Measurements from ENCODE around the gene PJA2. TPM values are rescaled to one million over a fixed set of nuclear protein-coding genes. Genes with fewer than 3 reads are reported as not detected.
"Not testable (repeated sequence)": the region's sequence is repeated elsewhere in the genome, so short reads cannot be mapped to it uniquely, and the experiment has no call there.

Gene PJA2
- total RNA-seq, 2 experiments from 2014 or later: 55.4 to 55.6 TPM

DNA sequence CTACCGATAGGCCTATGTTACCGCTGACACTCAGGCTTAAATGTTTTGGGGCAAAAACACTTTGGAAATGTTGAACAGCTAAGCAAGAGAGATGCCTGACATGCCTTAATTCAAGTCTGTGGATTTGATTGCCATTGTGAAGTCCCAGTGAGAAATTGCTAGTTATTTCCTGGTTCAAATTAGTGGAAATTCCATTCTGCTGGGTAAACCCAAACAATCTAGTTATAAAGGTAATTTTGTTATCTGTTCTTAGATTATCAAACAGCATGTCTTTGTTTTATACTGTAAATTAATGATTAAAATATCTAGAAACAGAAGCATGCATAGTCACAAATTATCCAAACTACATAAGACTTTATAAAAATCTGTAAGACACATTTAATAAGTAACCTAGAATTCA, 96.6 kb downstream of the PJA2 start:
- Mint-ChIP-seq H3K4me1 (no peaks in the 10 kb centered on the region), H3K27ac (no peak overlapping the region), H3K36me3 (no peaks in the 10 kb centered on the region), H3K9me3 (no peaks in the 10 kb centered on the region), H3K4me3 (no peak overlapping the region), H3K27me3 (no peaks in the 10 kb centered on the region)
- DNase-seq: no peak

DNA sequence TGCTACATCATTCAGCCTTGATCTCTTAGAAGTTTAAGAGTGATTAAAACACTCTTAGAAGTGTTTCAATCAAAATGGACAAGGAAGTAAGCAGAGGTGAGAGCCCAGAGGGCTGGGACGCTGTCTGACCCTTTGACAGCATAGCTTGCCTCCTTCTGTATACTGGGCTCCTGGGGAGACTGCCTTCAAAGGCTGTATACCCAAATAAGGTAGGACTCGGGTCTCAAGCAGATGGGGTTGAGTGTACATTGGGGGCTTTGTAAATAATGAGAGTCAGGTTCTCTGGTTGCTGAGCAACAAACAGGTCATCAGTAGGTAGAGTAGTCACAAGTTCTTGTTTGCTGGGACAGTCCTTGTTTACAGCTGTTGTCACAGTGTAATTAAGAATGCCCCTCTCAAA, 97.1 kb downstream of the PJA2 start:
- Mint-ChIP-seq H3K9me3 (no peaks in the 10 kb centered on the region), H3K36me3 (no peaks in the 10 kb centered on the region), H3K4me1 (no peaks in the 10 kb centered on the region), H3K4me3 (no peak overlapping the region), H3K27ac (no peak overlapping the region), H3K27me3 (no peaks in the 10 kb centered on the region)
- DNase-seq: no peak

DNA sequence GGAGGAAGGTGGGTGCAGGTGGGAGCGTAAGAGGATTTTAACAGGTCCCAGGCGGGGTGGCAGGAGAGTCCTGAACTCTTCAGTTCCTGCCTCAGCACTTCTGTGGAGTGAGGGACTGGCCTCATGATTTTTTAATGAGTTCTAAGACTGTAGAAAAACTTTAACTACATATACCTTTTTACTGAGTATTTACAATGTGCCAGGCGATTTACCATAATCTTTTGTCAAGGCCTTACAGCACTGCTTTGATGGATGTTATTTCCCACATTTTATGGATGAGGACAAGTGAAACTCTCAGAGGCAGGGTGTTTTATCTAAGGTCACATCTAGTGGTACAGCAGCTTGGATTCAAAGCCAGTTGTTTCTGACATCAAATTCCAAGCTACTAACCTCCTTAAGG, 99.5 kb downstream of the PJA2 start:
- Mint-ChIP-seq H3K9me3 (no peaks in the 10 kb centered on the region), H3K4me1 (no peaks in the 10 kb centered on the region), H3K4me3 (no peak overlapping the region), H3K36me3 (no peaks in the 10 kb centered on the region), H3K27ac (no peak overlapping the region), H3K27me3 (no peaks in the 10 kb centered on the region)
- DNase-seq: no peak

DNA sequence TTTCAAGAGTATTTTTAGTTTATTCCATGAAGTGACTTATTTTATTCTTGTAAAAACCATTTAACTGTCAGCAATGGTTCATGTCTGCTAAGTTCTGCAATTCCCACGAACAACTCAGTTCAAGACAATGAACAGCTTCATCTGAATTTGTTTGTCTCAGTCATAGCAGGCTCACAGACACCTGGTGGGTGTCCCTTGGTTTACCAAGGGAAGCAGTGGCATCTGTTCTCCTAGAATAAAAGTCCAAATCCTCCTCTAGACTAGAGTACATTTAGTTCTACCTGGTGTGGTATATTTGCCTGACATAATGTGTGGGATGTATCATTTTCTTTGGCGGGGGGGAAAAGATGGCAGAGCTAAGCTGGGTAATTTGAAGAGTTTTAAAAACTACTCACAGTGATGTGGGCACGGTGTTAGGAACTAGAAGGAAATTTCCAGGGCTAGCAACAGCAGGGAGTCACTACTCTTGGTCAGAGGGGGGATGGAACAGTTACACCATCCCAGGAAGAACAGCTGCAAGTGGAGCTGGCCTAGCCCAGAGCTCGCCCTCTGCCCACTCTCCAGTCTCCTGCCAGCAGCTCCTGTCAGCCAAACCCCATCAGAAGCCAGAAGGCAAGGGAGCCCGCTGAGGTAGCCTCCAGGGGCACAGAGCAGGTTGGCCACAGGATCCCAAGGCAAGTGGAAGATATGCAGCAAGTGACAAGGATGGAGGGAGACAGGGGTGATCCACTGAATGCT, 100.3 kb downstream of the PJA2 start:
- Mint-ChIP-seq H3K27ac (no peak overlapping the region), H3K4me3 (no peak overlapping the region), H3K9me3 (no peaks in the 10 kb centered on the region), H3K36me3 (no peaks in the 10 kb centered on the region), H3K27me3 (no peaks in the 10 kb centered on the region), H3K4me1 (no peaks in the 10 kb centered on the region)
- DNase-seq: no peak

DNA sequence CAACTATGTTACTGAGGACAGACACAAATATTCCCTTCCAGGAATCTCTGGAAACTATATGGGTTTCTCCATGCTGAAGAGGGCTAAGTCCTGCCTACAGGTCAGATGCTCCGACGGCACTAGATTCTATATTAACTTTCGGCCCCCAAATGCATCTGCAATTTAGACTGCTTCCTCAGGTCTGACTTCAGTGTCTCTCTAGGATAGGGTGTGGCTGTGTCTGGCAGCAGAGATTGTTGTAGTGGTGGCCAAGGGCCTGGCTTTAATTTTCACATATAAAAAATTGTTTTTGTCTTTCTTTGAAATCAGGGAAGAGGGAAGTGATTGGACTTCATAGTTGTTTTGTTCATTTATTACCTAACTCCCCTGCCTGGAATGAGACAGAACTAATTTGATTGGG, 101.8 kb downstream of the PJA2 start:
- no peak for DNase-seq
- Mint-ChIP-seq H3K27me3 (no peaks in the 10 kb centered on the region), H3K36me3 (no peaks in the 10 kb centered on the region), H3K4me1 (no peaks in the 10 kb centered on the region), H3K9me3 (no peaks in the 10 kb centered on the region), H3K27ac (no peak overlapping the region), H3K4me3 (no peak overlapping the region)

DNA sequence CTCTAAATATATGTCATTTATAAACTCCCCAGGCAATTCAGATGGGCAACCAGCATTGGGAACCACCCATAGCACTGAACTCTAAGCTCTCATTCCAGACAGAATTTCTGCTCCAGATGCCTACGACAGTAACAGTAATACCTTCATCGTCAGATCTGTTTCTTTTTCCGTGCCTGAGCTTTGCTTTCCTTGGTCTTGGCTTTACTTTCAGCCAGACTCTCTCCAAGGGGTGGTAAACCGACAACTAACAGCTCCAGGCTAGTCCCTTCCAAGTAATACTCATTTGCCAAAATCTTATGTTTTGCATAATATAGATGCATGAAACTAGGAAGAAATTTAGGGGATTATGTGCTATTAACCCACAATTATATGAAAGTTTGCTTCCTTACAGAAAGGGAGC, 102.3 kb downstream of the PJA2 start:
- Mint-ChIP-seq H3K36me3 (no peaks in the 10 kb centered on the region), H3K9me3 (no peaks in the 10 kb centered on the region), H3K27ac (no peak overlapping the region), H3K4me1 (no peaks in the 10 kb centered on the region), H3K27me3 (no peaks in the 10 kb centered on the region), H3K4me3 (no peak overlapping the region)
- DNase-seq: no peak

DNA sequence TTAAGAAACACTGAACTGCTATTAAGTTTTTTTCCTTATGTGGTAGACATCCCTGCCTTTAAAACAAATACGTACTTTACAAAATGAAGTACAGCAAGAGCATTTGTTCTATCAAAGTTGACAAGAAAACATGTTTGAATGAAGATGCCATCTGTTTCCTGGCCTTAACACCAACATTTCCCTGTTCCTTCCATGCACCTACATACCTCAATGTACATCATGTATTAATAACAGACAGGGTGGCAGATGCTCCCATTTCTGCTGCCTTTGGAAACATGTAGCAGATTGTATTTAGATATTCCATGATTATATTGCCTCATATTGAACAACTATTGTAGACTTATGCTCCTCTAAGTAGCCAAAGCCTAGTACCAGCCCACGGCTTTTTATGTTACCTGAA, 104.4 kb downstream of the PJA2 start:
- Mint-ChIP-seq H3K36me3 (no peaks in the 10 kb centered on the region), H3K4me1 (no peaks in the 10 kb centered on the region), H3K27ac (no peak overlapping the region), H3K4me3 (no peak overlapping the region), H3K9me3 (no peaks in the 10 kb centered on the region), H3K27me3 (no peaks in the 10 kb centered on the region)
- no peak for DNase-seq

DNA sequence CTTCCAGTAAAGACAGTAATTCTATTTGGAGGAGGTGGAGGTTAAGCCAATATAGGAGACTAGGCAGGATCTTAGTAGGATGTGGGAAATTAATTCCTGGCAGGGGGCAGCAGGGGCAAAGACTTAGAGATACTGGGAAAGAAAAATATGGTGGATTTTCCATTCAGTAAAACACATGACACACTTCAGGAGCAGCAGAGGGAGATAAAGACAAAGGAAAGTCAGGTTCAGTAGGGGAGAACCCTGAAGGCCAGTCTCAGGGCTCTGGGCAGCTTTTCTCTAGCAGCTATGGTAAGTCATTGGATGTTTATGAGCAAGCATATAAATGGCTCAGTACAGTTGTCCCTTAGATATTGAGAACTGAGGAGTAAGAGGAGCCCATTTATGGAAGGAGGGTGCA, 105.5 kb downstream of the PJA2 start:
- Mint-ChIP-seq H3K4me3 (no peak overlapping the region), H3K27ac (no peak overlapping the region), H3K4me1 (no peaks in the 10 kb centered on the region), H3K27me3 (no peaks in the 10 kb centered on the region), H3K9me3 (no peaks in the 10 kb centered on the region), H3K36me3 (no peaks in the 10 kb centered on the region)
- no peak for DNase-seq

DNA sequence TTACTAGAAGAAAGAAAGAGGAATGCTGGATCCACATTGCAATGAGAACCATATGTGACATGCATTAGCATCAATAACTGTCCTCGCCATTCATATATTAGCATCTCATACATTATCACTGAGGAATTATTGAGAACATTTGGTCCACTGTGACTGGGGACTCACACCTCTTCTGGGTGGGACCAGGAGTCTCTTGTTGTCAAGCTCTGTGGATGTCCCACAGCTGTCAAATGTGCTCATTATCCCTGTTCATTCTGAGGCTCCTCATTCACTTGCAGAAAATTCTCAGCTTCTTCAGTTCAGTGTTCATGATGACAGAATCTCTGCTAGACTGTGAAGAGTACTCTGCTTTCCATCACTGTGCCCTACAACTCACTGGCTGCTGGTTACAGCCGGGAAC, 109.4 kb downstream of the PJA2 start:
- Mint-ChIP-seq H3K27ac (no peak overlapping the region), H3K9me3 (no peaks in the 10 kb centered on the region), H3K4me3 (no peak overlapping the region), H3K36me3 (peaks cover under 1% of the 10 kb centered on the region), H3K4me1 (no peaks in the 10 kb centered on the region), H3K27me3 (no peaks in the 10 kb centered on the region)
- DNase-seq: no peak

DNA sequence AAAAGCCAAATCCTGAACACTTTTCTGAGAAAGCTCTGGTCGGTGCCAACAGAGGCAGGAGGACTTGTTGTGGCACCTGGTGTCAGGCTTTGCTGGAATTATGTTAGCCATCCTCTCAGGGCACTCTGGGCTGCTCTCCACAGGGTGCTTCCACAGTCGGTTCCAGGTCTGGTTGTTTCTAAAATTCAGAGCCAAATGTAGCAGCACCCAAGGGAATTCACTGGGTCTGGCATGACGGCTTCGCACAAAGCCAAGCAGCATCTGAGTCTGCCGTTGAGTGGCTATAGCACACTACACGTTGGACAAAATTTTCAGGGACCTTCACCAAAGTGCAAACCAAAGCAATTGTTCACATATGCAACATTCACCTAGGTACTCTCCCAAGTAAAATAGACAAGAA, 110.2 kb downstream of the PJA2 start:
- Mint-ChIP-seq H3K4me1 (no peaks in the 10 kb centered on the region), H3K9me3 (peaks cover 2% of the 10 kb centered on the region), H3K36me3 (peaks cover 7% of the 10 kb centered on the region), H3K27ac (no peak overlapping the region), H3K4me3 (no peak overlapping the region), H3K27me3 (no peaks in the 10 kb centered on the region)
- no peak for DNase-seq

DNA sequence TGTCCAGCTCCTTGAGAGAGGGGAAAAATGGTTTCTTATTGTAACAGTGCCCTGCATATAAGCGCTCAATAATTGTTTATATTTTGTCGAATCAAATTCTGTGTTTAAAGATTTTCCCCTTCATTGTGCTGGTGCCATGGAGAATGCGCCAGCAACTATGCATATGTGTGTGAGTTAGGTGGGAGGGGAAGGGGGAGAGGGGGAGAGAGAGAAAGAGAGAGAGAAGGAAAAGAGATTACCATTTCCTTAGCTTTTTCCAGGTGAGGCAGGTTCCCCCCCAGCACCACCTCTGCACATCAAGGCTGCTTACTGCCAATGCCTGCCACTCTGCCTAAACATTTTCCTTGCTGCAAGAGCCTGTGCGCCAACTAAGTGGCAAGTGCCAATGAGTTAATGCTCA, 111.0 kb downstream of the PJA2 start:
- no peak for DNase-seq
- Mint-ChIP-seq H3K9me3 (peaks cover 2% of the 10 kb centered on the region), H3K27me3 (no peaks in the 10 kb centered on the region), H3K36me3 (peaks cover 15% of the 10 kb centered on the region), H3K4me1 (no peaks in the 10 kb centered on the region), H3K4me3 (no peak overlapping the region), H3K27ac (no peak overlapping the region)

DNA sequence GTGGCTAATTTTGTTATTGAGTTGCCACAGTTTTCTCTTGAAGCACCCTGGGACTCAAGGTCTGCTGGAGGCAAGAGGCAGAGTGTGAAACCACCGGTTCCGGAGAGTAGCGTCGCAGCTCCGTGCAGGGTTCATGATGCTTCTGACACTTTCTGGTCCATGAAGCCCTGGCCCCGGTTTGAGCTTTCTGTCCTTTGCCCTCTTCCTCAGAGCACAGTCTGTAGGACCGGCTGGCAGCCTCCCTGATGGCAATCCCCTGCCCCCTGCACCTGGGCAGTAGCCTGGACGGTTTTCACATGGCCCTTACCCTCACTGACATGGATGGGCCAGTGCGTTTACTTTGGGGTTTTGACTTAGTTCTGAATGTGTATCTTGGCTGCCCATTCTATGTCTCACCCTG, 111.9 kb downstream of the PJA2 start:
- Mint-ChIP-seq H3K9me3 (peaks cover 10% of the 10 kb centered on the region), H3K27ac (no peak overlapping the region), H3K4me1 (no peaks in the 10 kb centered on the region), H3K27me3 (no peaks in the 10 kb centered on the region), H3K4me3 (no peak overlapping the region), H3K36me3 (peaks cover 23% of the 10 kb centered on the region)
- no peak for DNase-seq

DNA sequence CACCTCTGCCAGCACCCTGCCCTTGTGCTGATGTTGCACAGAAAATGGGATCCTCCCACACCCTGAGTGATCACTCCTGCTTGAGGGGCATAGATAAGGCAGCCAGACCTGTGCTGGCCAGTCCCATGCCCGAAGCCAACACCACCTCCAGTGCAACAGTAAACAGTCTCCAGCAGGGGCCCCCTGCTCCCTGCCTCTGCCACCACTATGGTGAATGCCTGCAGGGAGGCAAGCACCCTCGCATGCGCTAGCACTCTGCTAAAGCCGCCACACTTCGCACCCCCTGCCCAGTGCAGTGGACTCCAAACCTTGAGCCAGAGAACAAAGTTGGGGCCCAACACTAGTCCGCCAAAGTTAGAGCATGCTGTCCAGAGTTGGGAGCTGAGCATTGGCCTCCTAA, 118.7 kb downstream of the PJA2 start:
- Mint-ChIP-seq H3K9me3 (peaks cover 26% of the 10 kb centered on the region), H3K27me3 (no peaks in the 10 kb centered on the region), H3K4me1 (no peaks in the 10 kb centered on the region), H3K27ac (no peak overlapping the region), H3K36me3 (peaks cover 57% of the 10 kb centered on the region), H3K4me3 (no peak overlapping the region)
- DNase-seq: no peak

DNA sequence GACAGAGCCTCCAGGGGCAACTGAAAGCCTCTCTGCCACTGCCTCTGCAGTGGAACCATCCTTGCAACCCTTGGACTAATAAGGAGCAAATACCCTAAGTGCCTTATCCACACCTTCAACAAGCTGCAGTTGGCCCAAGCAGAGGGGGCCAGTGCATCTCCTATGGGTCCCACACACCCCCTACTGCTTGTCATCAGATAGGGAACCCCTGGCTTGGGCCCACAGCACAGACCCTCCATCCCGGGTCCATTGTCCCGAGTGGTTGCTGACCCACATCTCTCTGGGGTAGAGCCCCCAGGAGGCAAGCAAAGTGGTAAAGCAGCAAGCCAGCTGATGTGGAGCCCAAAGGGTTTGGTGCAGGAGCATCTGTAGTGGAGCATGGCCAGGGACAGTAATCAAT, 119.5 kb downstream of the PJA2 start:
- Mint-ChIP-seq H3K4me3 (no peak overlapping the region), H3K27ac (no peak overlapping the region), H3K9me3 (peaks cover 35% of the 10 kb centered on the region), H3K36me3 (peaks cover 64% of the 10 kb centered on the region), H3K4me1 (no peaks in the 10 kb centered on the region), H3K27me3 (no peaks in the 10 kb centered on the region)
- DNase-seq: no peak

DNA sequence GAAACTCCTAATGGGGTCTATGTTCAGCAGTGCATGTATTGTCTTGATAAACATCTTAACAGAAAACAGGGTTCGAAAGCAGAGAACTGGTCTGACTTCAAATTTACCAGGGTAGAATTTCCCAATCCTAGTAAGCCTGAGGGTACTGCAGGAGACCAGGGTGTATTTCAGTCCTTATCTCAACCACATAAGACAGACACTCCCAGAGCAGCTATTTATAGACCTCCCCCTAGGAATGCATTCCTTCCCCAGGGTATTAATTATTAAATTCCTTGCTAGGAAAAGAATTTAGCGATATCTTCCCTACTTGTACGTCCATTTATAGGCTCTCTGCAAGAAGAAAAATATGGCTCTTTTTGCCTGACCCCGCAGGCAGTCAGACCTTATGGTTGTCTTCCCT, 123.1 kb downstream of the PJA2 start:
- H3K27ac Mint-ChIP-seq, H3K4me3 Mint-ChIP-seq, H3K4me1 Mint-ChIP-seq, H3K27me3 Mint-ChIP-seq, DNase-seq: not testable (repeated sequence)
- Mint-ChIP-seq H3K36me3 (peaks cover 50% of the 10 kb centered on the region), H3K9me3 (peaks cover 41% of the 10 kb centered on the region)
